GM08714 (cell line): ENCODE data around the gene ESYT2.

Experiments used
- H3K4me3 ChIP-seq: fragments of 200-500 bp; sonication (Bioruptor generic); 2 replicates; pipeline ENCODE4 v1.5.1; 2014; ENCODE audit warnings: mild to moderate bottlenecking, low read length, inconsistent platforms
- ZNF274 ChIP-seq: IDR thresholded peaks from 2 replicates; pipeline ENCODE4 v1.6.1; 2012; ENCODE audit warnings: mild to moderate bottlenecking, low read depth, low read length

The ESYT2 gene

DNA sequence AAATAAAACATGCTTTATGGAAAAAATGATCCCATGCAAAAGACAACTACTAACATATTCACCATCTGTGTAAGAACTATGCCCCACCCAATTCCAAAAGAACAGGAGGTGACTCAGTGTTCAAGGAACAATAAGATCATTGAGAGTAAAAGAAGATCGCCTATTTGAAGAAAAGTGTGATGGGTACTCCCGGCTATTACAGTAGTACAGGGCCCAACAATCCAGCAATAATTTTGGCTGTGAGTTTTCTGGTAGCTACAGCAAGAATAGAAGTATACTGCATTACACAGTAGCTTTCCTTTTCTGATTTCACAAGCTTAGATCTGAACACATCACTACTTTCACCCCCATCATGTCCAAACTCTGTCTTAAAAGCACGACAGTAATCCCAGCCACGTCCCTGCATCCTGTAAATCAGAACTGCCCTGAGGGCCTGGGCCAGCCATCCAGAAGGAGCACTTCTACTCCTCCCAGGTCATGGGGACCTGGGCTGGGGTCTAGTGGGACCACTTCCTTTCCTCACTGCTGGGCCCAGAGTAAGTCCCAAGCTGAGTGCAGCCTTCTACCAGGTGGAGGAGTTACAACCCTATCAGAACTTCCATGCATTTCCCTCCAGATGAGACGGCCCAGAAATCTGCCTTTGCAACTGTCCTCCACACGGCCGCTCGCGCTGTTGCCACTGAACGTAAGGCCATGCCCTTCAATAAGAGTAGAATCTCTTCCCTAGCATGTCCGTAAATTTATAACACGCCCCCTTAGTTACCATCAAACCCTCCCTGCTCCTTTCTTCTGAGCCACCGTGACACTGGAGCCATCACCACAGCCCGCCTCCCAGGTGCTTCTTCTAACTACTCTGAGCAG, 7.9 kb downstream of the ESYT2 start:
- TF ChIP-seq ZNF274 = no peak
- H3K4me3 ChIP-seq = no peak overlapping the region

DNA sequence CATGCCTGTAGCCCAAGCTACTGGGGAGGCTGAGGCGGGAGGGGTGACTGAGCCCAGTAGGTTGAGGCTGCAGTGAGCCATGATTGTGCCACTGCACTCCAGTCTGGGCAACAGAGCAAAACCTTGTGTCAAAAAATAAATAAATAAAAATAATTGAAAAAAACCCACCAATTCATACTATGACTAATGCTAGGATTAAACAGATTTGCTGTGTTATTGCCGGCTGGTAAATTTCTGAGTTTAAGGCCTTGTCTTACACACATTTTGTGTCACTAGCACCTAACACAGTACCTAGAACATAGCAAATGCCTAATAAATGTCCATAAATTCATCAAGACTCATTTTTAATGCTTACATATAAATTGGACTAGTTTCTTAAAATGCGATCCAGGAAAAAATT, 8.7 kb downstream of the ESYT2 start:
- no peak overlapping the region for H3K4me3 ChIP-seq
- no peak for TF ChIP-seq ZNF274

DNA sequence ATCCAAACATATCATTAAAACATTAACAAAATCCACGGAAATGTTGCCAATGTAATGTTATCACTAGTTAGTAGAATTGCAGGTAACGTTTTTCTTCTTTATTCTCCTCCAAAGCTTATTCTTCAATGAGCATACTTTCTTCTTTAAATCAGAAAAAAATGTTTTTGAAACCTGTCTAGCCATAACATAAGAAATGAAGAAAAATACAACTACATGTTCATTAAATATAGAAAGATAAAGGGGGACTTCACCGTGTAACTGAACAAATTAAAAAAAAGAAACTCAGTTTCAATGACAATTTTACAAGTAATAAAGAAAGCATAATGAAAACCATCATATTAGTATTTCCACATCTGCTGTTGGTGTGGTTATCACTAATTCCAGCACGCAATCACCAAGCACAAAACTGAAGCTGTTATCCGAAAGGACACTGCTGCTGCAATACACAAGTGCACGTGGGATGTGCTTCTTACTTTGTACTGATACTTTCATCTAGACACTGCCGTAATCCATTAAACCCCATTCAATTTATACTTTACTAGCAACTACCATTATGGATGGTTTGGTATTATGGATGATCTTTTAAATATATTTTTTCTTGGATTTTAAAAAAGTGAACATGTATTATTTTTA, 9.6 kb downstream of the ESYT2 start:
- H3K4me3 ChIP-seq = no peak overlapping the region
- TF ChIP-seq ZNF274 = no peak

DNA sequence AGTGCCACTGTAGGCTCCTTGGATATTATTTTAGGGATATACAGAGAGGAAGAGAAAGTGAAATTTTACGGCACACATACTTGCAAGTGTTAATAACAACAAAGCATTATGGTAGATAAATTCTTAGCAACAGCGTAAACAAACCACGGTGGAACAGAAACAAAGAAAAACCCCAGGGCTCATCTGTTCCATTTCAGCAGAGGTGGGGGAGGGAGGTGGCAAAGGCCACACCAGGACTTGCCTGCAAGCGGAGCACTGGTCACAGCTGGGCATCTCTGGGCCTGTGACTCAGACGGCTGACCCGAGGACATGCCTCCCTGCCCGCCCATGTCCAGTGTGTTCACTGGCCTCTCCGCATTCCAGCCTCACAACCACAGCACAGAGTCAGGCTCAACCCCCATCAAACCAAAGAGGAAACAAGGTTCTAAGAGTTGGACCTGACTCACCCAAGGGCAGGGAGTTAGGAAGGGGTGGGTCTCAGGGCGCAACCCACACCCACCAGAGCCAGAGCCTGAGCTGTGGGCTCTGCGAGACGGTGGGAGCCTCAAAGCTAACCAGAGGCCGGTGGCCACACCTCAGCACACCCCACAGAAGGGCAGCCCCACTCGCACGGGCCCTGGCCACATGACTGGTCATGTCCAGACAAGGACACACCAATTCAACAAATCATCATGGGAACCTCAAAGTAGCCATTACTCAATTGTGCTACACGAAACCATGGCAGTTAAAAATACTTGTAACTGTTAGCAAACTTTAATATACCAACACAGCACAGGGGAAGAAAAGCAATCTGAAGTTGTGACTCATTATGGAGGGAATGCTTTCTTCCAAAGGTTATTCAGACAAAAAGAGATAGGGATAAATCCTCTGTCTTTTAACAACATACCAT, 10.7 kb downstream of the ESYT2 start:
- no peak for TF ChIP-seq ZNF274

DNA sequence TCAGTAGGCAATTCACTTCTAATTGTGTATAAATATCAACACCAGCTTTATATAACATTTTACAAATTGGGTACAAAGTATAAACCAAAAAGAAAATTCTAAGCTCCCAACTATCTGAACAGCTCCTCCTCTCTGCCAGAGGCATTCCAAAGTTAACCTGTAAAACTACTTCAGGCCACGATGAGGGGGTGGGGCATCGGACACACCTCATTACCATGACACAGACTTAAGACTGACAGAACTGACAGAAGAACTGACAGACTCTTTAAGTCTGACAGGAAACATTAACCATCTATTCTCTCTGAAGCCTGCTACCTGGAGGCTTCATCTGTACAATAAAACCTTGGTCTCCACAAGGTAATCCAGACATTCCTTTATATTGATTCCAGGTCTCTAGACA, 12.3 kb downstream of the ESYT2 start:
- no peak for TF ChIP-seq ZNF274

More for the DNA sequence above, 10.7 kb downstream of the ESYT2 start:
- H3K4me3 ChIP-seq = peak overlapping the region; percentile 26

DNA sequence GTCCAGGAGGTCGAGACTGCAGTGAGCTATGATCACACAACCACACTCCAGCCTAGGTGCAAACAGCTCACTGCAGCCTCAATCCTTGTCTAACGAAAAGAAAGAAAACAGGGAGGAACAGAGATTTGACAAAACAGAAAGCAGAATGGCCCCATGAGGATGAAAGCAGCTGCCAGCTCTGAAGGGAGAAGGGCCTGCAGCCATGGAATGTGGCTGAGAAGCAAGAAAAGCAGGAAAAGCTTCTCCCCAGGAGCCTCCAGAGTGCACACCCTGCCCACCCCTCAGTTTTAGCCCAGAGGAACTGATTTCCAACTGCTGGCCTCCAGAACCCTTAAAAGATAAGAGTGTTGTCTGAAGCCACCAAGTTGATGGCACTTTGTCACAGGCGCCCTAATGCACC, 13.0 kb downstream of the ESYT2 start:
- no peak for TF ChIP-seq ZNF274
- no peak overlapping the region for H3K4me3 ChIP-seq

More for the DNA sequence above, 12.3 kb downstream of the ESYT2 start:
- H3K4me3 ChIP-seq = no peak overlapping the region

DNA sequence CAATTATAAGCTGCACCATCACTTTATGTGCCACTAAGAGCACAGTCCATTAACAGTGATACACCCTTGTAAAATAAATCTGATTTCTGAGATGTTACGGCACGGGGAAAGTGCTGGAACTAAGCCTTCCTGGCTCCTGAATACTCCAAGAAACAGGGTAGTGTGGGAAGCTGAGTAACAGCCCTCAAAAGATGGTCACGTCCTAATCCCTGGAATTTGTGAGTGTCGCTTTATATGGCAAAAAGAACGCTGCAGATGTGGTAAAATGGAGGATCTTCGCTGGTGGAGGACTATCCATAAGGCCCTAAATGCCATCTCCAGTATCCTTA, 13.5 kb downstream of the ESYT2 start:
- TF ChIP-seq ZNF274 = no peak
- no peak overlapping the region for H3K4me3 ChIP-seq

DNA sequence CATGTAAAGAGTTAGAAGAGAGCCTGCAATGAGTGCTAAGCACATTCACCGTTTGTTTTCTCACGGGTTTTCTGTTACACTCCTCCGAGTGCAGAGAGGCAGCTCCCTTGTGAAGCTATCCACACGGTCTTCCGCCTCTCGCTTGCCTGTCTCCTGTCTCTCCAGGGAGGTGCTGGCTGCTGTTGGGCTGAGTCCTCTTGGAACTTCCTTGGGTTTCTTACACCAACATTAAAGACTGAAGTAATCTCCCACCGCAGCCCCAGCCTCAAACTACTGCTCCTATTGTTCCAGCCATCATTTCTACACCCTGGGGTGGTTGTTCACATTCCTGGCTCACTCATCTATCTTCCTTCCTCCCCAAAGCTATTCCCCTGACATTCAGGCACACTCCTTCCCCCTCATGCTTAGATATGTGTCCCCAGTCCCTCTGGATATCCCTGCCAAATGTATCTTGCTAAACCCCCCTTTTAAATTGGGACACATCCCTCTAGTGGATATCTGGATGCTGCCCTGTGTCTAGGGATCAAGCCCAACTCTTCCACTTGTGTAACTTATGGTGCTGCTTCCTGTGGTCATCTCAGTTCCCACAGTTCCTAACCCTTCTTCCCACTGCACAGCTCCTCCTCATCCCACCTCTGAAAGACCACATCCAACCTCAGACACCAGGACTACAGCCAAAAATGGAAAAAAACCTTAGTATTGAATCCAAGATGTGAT, 14.1 kb downstream of the ESYT2 start:
- H3K4me3 ChIP-seq = no peak overlapping the region; the same call in 1 of the 2 replicates
- no peak for TF ChIP-seq ZNF274

DNA sequence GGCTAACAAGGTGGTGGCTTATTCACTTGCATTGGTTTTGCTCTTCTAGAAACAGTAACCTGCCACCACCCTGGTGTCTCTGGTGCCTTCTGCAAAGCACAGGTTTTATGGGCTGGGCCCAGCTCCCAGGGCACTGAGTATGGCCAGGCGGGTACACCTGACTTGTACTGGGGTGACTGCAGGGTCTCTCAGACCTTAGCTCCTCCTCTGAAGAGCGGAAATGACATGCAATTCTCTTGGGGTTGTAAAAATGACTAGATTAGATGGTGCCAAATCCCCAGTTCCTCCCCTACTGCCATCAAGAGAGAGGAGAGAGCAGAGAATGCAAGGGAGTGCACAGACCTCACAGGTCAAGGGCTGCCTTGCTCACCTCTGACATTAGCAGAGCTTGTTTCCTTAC, 14.7 kb downstream of the ESYT2 start:
- TF ChIP-seq ZNF274 = no peak
- H3K4me3 ChIP-seq = peak overlapping the region; percentile 16; the same call in 1 of the 2 replicates

DNA sequence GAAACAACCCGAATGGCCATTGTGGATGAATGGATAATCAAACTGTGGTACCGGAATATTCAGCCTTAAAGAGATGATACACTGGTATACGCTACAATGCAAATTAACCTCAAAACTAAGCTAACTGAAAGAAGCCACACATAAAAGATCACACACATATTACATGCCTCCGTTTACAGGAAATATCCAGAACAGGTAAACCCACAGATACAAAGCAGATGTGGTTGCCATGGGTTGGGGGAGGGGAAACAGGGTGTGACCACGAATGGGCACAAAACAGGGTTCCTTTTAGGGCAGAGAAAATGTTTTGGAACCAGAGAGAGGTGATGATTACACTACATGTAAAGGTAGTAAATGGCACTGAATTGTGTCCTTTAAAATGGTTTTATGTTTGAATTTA, 16.6 kb downstream of the ESYT2 start:
- no peak overlapping the region for H3K4me3 ChIP-seq
- TF ChIP-seq ZNF274 = no peak

DNA sequence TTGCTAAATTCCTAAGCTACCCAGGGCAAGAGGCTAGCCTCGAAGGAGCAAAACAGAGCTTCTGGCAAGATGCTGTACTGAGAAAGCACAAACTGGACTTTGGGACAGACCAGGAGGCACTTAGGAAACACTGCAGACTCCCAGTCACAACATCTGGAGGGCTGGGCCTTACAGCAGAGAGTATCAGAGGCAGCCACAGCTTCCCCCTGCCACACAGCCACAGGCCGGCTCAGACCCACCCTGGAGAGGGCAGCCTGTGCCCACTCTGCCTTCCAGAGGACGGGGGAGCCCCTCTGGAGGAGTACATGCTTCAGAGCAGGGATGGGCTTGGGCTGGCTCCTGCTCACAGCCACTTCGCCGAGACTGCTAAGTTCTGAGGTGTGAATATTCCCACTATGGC, 17.4 kb downstream of the ESYT2 start:
- no peak for TF ChIP-seq ZNF274
- H3K4me3 ChIP-seq = no peak overlapping the region

DNA sequence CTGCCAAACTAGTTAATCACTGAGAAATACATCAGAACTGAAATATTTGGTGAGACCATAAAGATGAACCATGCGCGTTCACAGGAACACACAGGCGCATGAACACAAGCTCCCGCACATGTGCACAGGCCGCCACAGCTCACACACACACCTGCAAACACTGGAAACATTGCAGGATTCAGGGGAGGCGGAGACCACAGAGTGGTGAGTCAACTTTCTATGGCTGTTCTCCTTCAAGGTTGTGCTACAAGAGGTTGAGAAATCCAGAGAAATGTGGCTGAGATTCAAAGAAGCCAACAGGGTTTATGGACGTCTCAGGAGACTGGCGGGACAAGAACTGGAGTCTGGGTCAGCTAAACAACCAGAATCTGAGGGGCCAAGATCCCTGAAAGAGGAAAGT, 17.8 kb downstream of the ESYT2 start:
- TF ChIP-seq ZNF274 = no peak
- no peak overlapping the region for H3K4me3 ChIP-seq

DNA sequence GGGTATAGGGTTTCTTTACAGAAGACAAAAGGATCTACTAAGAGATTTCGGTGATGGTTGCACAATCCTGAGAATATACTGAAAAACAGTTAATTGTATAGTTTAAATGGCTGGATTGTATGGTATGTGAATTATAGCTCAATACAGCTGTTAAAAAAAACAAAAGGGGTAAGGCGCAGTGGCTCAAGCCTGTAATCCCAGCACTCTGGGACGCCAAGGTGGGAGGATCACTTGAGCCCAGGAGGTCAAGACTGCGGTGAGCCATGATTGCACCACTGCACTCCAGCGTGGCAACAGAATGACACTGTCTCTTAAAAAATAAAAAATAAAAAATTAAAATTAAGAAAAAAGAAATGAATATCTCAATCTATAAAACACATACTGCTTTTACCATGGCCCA, 18.5 kb downstream of the ESYT2 start:
- no peak overlapping the region for H3K4me3 ChIP-seq
- TF ChIP-seq ZNF274 = no peak

DNA sequence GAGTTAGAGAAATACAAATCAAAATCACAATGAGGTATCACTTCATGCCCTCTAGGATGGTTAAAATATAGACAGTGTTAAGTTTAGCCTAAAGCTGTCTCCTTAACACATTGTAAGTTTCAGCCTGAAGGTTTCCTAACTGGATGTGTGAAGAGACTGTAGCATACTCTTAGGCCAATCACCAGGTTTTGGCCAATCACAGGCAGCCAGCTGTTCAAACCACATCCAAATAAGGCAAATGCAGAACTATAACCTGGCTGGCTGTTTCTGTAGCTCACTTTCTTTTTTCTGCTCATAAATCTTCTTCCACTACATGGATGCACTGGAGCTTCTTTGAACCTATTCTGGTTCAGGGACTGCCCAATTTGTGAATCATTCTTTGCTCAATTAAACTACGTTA, 19.7 kb downstream of the ESYT2 start:
- H3K4me3 ChIP-seq = no peak overlapping the region
- no peak for TF ChIP-seq ZNF274
